GM19099 (cell line): ENCODE data around the gene LONRF2.

Experiments used
- POLR2A ChIP-seq: IDR thresholded peaks from 3 replicates; pipeline ENCODE4 v1.6.1; 2011; ENCODE audit warnings: low read depth; ENCODE audit not compliant: insufficient read length; ENCODE audit errors: extremely low read depth

Gene LONRF2

GRCh38 chr2:100237770-100238169 lies 84.5 kb downstream of the LONRF2 start:
- no peak for TF ChIP-seq POLR2A

GRCh38 chr2:100237163-100237562 lies 85.1 kb downstream of the LONRF2 start:
- TF ChIP-seq POLR2A: no peak

GRCh38 chr2:100236166-100236565 lies 86.1 kb downstream of the LONRF2 start:
- no peak for TF ChIP-seq POLR2A

- TF ChIP-seq POLR2A: no peak
These were observed 86.7 kb downstream of the LONRF2 start for GRCh38 chr2:100235581-100235980.

- no peak for TF ChIP-seq POLR2A
These were observed 87.2 kb downstream of the LONRF2 start for GRCh38 chr2:100235098-100235497.

GRCh38 chr2:100234141-100234540 lies 88.2 kb downstream of the LONRF2 start:
- TF ChIP-seq POLR2A: no peak

- no peak for TF ChIP-seq POLR2A
These were observed 89.2 kb downstream of the LONRF2 start for GRCh38 chr2:100233061-100233460.

- TF ChIP-seq POLR2A: no peak
These were observed 91.5 kb downstream of the LONRF2 start for GRCh38 chr2:100230754-100231153.

- TF ChIP-seq POLR2A: no peak
These were observed 93.3 kb downstream of the LONRF2 start for GRCh38 chr2:100228967-100229366.

- no peak for TF ChIP-seq POLR2A
These were observed 93.9 kb downstream of the LONRF2 start for GRCh38 chr2:100228415-100228814.

GRCh38 chr2:100224988-100225710 lies 97.2 kb downstream of the LONRF2 start:
- TF ChIP-seq POLR2A: no peak

GRCh38 chr2:100223502-100223901 lies 98.8 kb downstream of the LONRF2 start:
- no peak for TF ChIP-seq POLR2A
